H9 (cell line): Measurements from ENCODE around the gene CENPO. TPM values are rescaled to one million over a fixed set of nuclear protein-coding genes. Genes with fewer than 3 reads are reported as not detected.

Experiments
- DNase-seq: peaks from one replicate; pipeline ENCODE4 v3.0.0-alpha.2; 2017
- H2AFZ ChIP-seq: one replicate; pipeline ENCODE4 v1.6.1; 2013; ENCODE audit warnings: mild to moderate bottlenecking, low read length, control low read depth, moderate library complexity
- H2AK5ac ChIP-seq: 2 replicates; pipeline ENCODE4 v1.6.1; 2013; ENCODE audit warnings: low read length, control low read depth, mixed read lengths; ENCODE audit not compliant: insufficient read length
- H2BK120ac ChIP-seq: one replicate; pipeline ENCODE4 v1.6.1; 2013; ENCODE audit warnings: low read depth, mild to moderate bottlenecking, low read length, control low read depth, inconsistent platforms; ENCODE audit not compliant: poor library complexity, severe bottlenecking
- H2BK12ac ChIP-seq: 2 replicates; pipeline ENCODE4 v1.6.1; 2013; ENCODE audit warnings: low read length, control low read depth, mixed read lengths, low read depth; ENCODE audit not compliant: insufficient read length
- H2BK15ac ChIP-seq: 2 replicates; pipeline ENCODE4 v1.6.1; 2013; ENCODE audit warnings: low read depth, low read length, control low read depth
- H2BK20ac ChIP-seq: one replicate; pipeline ENCODE4 v1.6.1; 2013; ENCODE audit warnings: low read depth, mild to moderate bottlenecking, low read length, control low read depth, inconsistent platforms; ENCODE audit not compliant: poor library complexity, severe bottlenecking
- H2BK5ac ChIP-seq: 2 replicates; pipeline ENCODE4 v1.6.1; 2013; ENCODE audit warnings: low read length, control low read depth, mixed read lengths; ENCODE audit not compliant: insufficient read length
- H3K14ac ChIP-seq: 2 replicates; pipeline ENCODE4 v1.6.1; 2013; ENCODE audit warnings: low read length, control low read depth; ENCODE audit not compliant: insufficient read depth
- H3K18ac ChIP-seq: 2 replicates; pipeline ENCODE4 v1.6.1; 2013; ENCODE audit warnings: low read depth, mild to moderate bottlenecking, mixed read lengths, low read length, control low read depth; ENCODE audit not compliant: insufficient read length
- H3K23ac ChIP-seq: 2 replicates; pipeline ENCODE4 v1.6.1; 2013; ENCODE audit warnings: low read length, control low read depth, mixed read lengths, low read depth; ENCODE audit not compliant: insufficient read length
- H3K23me2 ChIP-seq: 2 replicates; pipeline ENCODE4 v1.6.1; 2013; ENCODE audit warnings: low read depth, mild to moderate bottlenecking, mixed read lengths, low read length, control low read depth; ENCODE audit not compliant: insufficient read length, poor library complexity, severe bottlenecking
- H3K27ac ChIP-seq: 2 replicates; pipeline ENCODE4 v1.5.1; 2013; ENCODE audit warnings: low read length, control low read depth, mixed read lengths, low read depth; ENCODE audit not compliant: insufficient read length
- H3K27me3 ChIP-seq: 2 replicates; pipeline ENCODE4 v1.6.1; 2013; ENCODE audit warnings: low read length, control low read depth, inconsistent platforms; ENCODE audit not compliant: insufficient read depth
- H3K4ac ChIP-seq: 2 replicates; pipeline ENCODE4 v1.6.1; 2013; ENCODE audit warnings: low read depth, mild to moderate bottlenecking, control low read depth, inconsistent platforms, low read length, moderate library complexity
- H3K4me1 ChIP-seq: 2 replicates; pipeline ENCODE4 v1.6.1; 2013; ENCODE audit warnings: low read length, control low read depth, inconsistent platforms; ENCODE audit not compliant: insufficient read depth
- H3K4me2 ChIP-seq: 2 replicates; pipeline ENCODE4 v1.6.1; 2013; ENCODE audit warnings: low read length, control low read depth, mixed read lengths; ENCODE audit not compliant: insufficient read length, insufficient read depth
- H3K56ac ChIP-seq: 2 replicates; pipeline ENCODE4 v1.6.1; 2013; ENCODE audit warnings: low read depth, mild to moderate bottlenecking, mixed read lengths, low read length, control low read depth; ENCODE audit not compliant: insufficient read length
- H3K79me1 ChIP-seq: 2 replicates; pipeline ENCODE4 v1.6.1; 2013; ENCODE audit warnings: low read depth, mild to moderate bottlenecking, moderate library complexity, low read length, control low read depth, inconsistent platforms; ENCODE audit not compliant: insufficient read depth, poor library complexity, severe bottlenecking
- H3K79me2 ChIP-seq: 2 replicates; pipeline ENCODE4 v1.6.1; 2013; ENCODE audit warnings: low read length, control low read depth, inconsistent platforms; ENCODE audit not compliant: insufficient read depth
- H3K9ac ChIP-seq: 2 replicates; pipeline ENCODE4 v1.6.1; 2013; ENCODE audit warnings: low read length, control low read depth, mixed read lengths; ENCODE audit not compliant: insufficient read length; ENCODE audit errors: extremely low read depth
- H3K9me3 ChIP-seq: one replicate; pipeline ENCODE4 v1.6.1; 2013; ENCODE audit warnings: low read depth, low read length, inconsistent platforms; ENCODE audit not compliant: control insufficient read depth
- H3T11ph ChIP-seq: one replicate; pipeline ENCODE4 v1.6.1; 2013; ENCODE audit warnings: mild to moderate bottlenecking, low read length, control low read depth, inconsistent platforms
- H4K20me1 ChIP-seq: one replicate; pipeline ENCODE4 v1.6.1; 2013; ENCODE audit not compliant: control insufficient read depth, insufficient read length, insufficient read depth
- H4K5ac ChIP-seq: 2 replicates; pipeline ENCODE4 v1.6.1; 2013; ENCODE audit warnings: low read depth, mild to moderate bottlenecking, mixed read lengths, low read length, control low read depth; ENCODE audit not compliant: insufficient read length
- H4K8ac ChIP-seq: replicated peaks from 2 replicates; pipeline ENCODE4 v1.6.1; 2013; ENCODE audit warnings: low read length, control low read depth, mixed read lengths, low read depth; ENCODE audit not compliant: insufficient read length
- H4K91ac ChIP-seq: 2 replicates; pipeline ENCODE4 v1.6.1; 2013; ENCODE audit warnings: low read depth, mild to moderate bottlenecking, moderate library complexity, mixed read lengths, low read length, control low read depth; ENCODE audit not compliant: insufficient read length
- H3K27ac Mint-ChIP-seq, 3 experiments: 2 replicates in 2 of 3; 3 replicates in 1 of 3; pipeline ENCODE4 v1.8.0; 2020 to 2021; ENCODE audit warnings: mixed read lengths in 3 of 3, mild to moderate bottlenecking in 1 of 3, moderate library complexity in 1 of 3
- H3K27me3 Mint-ChIP-seq: 2 replicates; pipeline ENCODE4 v1.8.0; 2021; ENCODE audit warnings: low read depth, mild to moderate bottlenecking, moderate library complexity, mixed read lengths
- H3K36me3 Mint-ChIP-seq, 3 experiments: 2 replicates in 2 of 3; 3 replicates in 1 of 3; pipeline ENCODE4 v1.8.0; 2020 to 2021; ENCODE audit warnings: low read depth in 3 of 3, mixed read lengths in 3 of 3; ENCODE audit not compliant: insufficient read depth in 1 of 3
- H3K4me1 Mint-ChIP-seq, 2 experiments: 2 replicates each; pipeline ENCODE4 v1.8.0; 2020; ENCODE audit warnings: mixed read lengths in 2 of 2
- H3K4me3 Mint-ChIP-seq, 2 experiments: 2 replicates in 1 of 2; 3 replicates in 1 of 2; pipeline ENCODE4 v1.8.0; 2020 to 2021; ENCODE audit warnings: mild to moderate bottlenecking in 2 of 2, mixed read lengths in 2 of 2, moderate library complexity in 1 of 2
- H3K9me3 Mint-ChIP-seq, 2 experiments: 2 replicates in 1 of 2; 3 replicates in 1 of 2; pipeline ENCODE4 v1.8.0; 2020; ENCODE audit warnings: mild to moderate bottlenecking in 2 of 2, mixed read lengths in 2 of 2, moderate library complexity in 1 of 2
- CTCF ChIP-seq: fragments of 200-600 bp; sonication (generic); conservative IDR thresholded peaks from 3 replicates; pipeline ENCODE4 v1.8.0; 2021; ENCODE audit warnings: antibody characterized with exemption, mild to moderate bottlenecking
- WGBS: extraction: QIAGEN DNeasy Blood & Tissue Kit; methylation state at CpG from one replicate; pipeline ENCODE4 v1.1.7; 2013; ENCODE audit warnings: missing lambda C conversion rate, low lambda C conversion rate, mixed read lengths; ENCODE audit not compliant: insufficient read length; ENCODE audit errors: extremely low coverage; 5-methylcytosine and 5-hydroxymethylcytosine counted together
- total RNA-seq: library from RNA; stranded (reverse); gene quantifications from 2 replicates; pipeline ENCODE4 v1.2.1, GENCODE V29; 2021

The CENPO gene
- total RNA-seq, 1 experiment from 2014 or later = 49.5 TPM

GRCh38 chr2:24870891-24871705 lies 77.9 kb downstream of the CENPO start:
- no peak overlapping the region for H4K8ac ChIP-seq
- Mint-ChIP-seq H3K27ac (no peak overlapping the region), H3K4me3 (no peak overlapping the region), H3K4me1 (peaks cover 6 to 13% of the 10 kb centered on the region in 2 experiments), H3K9me3 (no peaks in the 10 kb centered on the region), H3K27me3 (no peaks in the 10 kb centered on the region), H3K36me3 (peaks cover 8 to 18% (median 8%) of the 10 kb centered on the region in 3 experiments)
- H2BK12ac ChIP-seq = no peak overlapping the region
- H2BK5ac ChIP-seq = no peak overlapping the region
- H3K23ac ChIP-seq = no peak overlapping the region
- no peak for TF ChIP-seq CTCF
- H3K4me2 ChIP-seq = no peak overlapping the region
- no peak overlapping the region for H4K5ac ChIP-seq
- no peaks in the 10 kb centered on the region for H3K9me3 ChIP-seq
- no peak overlapping the region for H2BK120ac ChIP-seq
- no peak overlapping the region for H3K18ac ChIP-seq
- H4K20me1 ChIP-seq = no peaks in the 10 kb centered on the region
- H2BK15ac ChIP-seq = no peak overlapping the region
- H3K9ac ChIP-seq = no peak overlapping the region
- WGBS = no CpG with 5 or more reads among the region's 16 CpGs
- H3K56ac ChIP-seq = no peak overlapping the region
- no peak overlapping the region for H3K14ac ChIP-seq
- H3K79me2 ChIP-seq = no peaks in the 10 kb centered on the region
- no peak overlapping the region for H2AFZ ChIP-seq
- H3K27me3 ChIP-seq = no peaks in the 10 kb centered on the region
- no peak overlapping the region for H3K27ac ChIP-seq
- DNase-seq = no peak
- no peak overlapping the region for H3T11ph ChIP-seq
- H3K23me2 ChIP-seq = no peaks in the 10 kb centered on the region
- no peak overlapping the region for H2BK20ac ChIP-seq
- H3K4ac ChIP-seq = no peak overlapping the region
- no peak overlapping the region for H4K91ac ChIP-seq
- peaks cover 5% of the 10 kb centered on the region; the same call in 1 of the 2 replicates for H3K4me1 ChIP-seq
- H2AK5ac ChIP-seq = no peak overlapping the region
- no peaks in the 10 kb centered on the region for H3K79me1 ChIP-seq
